ENCODE measurements around the gene CHN1. TPM values are rescaled to one million over a fixed set of nuclear protein-coding genes. Genes with fewer than 3 reads are reported as not detected.

CHN1 gene
- total RNA-seq, 1 donor from 2014 or later: 26.3 TPM

DNA sequence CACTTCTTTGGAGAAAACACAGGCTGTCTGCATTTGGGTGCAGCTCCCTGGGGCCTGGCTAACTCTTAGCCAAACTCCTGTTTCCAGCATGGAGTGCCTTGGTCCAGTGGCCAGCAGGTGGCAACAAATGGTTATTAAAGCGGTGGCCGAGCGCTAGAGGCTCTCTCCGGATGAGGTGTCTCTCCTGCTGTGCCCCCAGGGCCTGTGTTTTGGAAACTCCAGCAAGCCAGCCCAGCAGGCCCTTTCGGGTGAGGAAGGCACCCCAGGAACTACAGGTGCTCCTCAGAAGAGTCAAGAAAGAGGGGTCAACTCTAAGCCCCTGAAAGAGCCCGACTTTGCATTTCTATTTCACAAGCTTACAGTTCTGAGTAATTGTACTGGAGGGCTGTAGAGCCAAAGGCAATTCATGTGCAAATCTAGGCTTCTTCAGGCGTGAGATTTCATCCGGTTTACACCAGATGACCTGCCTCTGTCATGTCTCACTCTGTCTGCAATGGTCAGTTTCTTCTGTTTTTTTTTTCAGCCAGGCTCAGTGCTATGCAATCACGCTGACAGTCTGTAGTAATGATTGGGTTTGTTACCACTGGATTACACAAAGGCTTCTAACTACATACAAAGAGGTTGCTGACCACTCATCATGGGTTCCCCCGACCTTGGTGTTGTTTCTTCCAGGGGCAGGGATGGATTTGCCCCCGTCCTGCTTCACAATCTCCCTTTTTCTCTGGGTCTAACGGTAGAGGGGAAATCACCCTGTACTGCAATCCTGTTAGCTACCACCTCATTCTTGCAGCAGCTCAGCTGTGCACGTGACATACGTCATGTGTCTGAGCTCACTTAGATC is 233.3 kb downstream of the CHN1 start:
- no peak overlapping the region for H3K27ac Mint-ChIP-seq (ENCODE audit: unreplicated experiment)
- DNase-seq (ENCODE audit: low spot score): peak; percentile 78
- TF ChIP-seq, protein P1, sequence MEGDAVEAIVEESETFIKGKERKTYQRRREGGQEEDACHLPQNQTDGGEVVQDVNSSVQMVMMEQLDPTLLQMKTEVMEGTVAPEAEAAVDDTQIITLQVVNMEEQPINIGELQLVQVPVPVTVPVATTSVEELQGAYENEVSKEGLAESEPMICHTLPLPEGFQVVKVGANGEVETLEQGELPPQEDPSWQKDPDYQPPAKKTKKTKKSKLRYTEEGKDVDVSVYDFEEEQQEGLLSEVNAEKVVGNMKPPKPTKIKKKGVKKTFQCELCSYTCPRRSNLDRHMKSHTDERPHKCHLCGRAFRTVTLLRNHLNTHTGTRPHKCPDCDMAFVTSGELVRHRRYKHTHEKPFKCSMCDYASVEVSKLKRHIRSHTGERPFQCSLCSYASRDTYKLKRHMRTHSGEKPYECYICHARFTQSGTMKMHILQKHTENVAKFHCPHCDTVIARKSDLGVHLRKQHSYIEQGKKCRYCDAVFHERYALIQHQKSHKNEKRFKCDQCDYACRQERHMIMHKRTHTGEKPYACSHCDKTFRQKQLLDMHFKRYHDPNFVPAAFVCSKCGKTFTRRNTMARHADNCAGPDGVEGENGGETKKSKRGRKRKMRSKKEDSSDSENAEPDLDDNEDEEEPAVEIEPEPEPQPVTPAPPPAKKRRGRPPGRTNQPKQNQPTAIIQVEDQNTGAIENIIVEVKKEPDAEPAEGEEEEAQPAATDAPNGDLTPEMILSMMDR (IDR thresholded peaks at IDR 0.05; ENCODE audit: unreplicated experiment): peak; percentile 67
- peaks cover 19% of the 10 kb centered on the region for H3K4me1 Mint-ChIP-seq (ENCODE audit: unreplicated experiment)
- H3K36me3 Mint-ChIP-seq (ENCODE audit: low read depth, unreplicated experiment): no peaks in the 10 kb centered on the region
- H3K27me3 Mint-ChIP-seq (ENCODE audit: unreplicated experiment): no peaks in the 10 kb centered on the region
- H3K9me3 Mint-ChIP-seq (ENCODE audit: unreplicated experiment): no peaks in the 10 kb centered on the region
- no peak overlapping the region for H3K4me3 Mint-ChIP-seq (ENCODE audit: unreplicated experiment)

DNA sequence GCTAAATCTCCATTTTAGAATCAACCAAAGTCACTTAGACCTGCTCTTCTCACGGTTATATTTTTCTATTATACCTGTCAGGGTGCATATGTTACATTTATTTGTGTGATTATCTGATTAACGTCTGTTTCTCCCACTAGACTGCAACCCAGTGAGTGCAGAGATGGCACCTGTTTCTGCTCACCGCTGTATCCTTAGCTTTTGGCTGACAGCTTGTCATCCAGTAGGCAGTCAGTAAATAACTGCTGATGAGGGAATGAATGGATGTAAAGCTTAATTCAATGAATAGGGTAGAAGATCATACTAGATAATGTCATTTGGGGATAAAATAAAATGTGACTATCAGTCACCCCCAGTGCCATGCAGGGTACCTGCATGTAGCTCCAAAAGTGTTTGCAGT is 234.0 kb downstream of the CHN1 start:
- no peaks in the 10 kb centered on the region for H3K27me3 Mint-ChIP-seq (ENCODE audit: unreplicated experiment)
- no peak overlapping the region for H3K27ac Mint-ChIP-seq (ENCODE audit: unreplicated experiment)
- H3K4me1 Mint-ChIP-seq (ENCODE audit: unreplicated experiment): peaks cover 13% of the 10 kb centered on the region
- H3K4me3 Mint-ChIP-seq (ENCODE audit: unreplicated experiment): no peak overlapping the region
- TF ChIP-seq, protein P1 (IDR thresholded peaks at IDR 0.05; ENCODE audit: unreplicated experiment): no peak
- H3K36me3 Mint-ChIP-seq (ENCODE audit: low read depth, unreplicated experiment): no peaks in the 10 kb centered on the region
- no peak for DNase-seq (ENCODE audit: low spot score)
- H3K9me3 Mint-ChIP-seq (ENCODE audit: unreplicated experiment): no peaks in the 10 kb centered on the region

DNA sequence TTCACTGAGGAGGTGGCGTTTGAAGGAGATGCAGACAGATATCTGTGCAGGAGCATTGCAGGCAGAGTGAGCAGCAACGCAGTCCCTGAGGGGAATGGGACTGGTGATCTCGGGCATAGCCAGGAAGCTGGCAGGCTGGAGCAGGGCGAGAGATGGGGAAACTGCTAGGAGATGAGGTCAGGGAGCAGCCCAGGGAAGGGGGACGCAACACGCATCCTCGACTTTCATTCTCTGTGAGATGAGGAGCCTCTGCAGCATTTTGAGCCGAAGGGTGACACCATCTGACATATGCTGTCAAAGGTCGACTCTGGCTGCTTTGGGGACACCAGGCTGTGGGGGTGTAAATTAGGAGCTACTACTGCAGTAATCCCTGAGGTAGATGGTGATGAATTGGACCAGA is 236.6 kb downstream of the CHN1 start:
- H3K9me3 Mint-ChIP-seq (ENCODE audit: unreplicated experiment): no peaks in the 10 kb centered on the region
- H3K27ac Mint-ChIP-seq (ENCODE audit: unreplicated experiment): no peak overlapping the region
- no peak overlapping the region for H3K4me3 Mint-ChIP-seq (ENCODE audit: unreplicated experiment)
- DNase-seq (ENCODE audit: low spot score): no peak
- no peaks in the 10 kb centered on the region for H3K27me3 Mint-ChIP-seq (ENCODE audit: unreplicated experiment)
- TF ChIP-seq, protein P1 (IDR thresholded peaks at IDR 0.05; ENCODE audit: unreplicated experiment): no peak
- H3K4me1 Mint-ChIP-seq (ENCODE audit: unreplicated experiment): peaks cover 5% of the 10 kb centered on the region
- no peaks in the 10 kb centered on the region for H3K36me3 Mint-ChIP-seq (ENCODE audit: low read depth, unreplicated experiment)

DNA sequence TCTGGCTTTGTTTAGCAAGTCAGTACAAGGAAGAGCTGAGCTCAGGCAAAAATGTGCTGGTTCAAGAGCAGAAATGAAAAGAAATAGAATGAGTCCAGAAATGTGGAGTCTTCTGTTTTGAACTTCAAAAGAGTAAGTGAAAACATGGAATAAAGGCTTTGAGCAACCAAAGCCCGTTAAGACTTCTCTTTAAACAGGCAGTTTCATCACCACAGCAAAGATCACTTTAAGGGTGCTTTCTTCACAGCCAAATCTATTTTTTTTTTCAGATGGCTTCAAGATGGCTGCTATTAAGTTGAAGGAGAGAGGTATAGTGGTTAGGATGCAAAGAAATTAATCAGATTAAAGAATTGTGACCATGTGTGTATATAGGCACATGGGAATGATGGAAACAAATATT is 238.9 kb downstream of the CHN1 start:
- DNase-seq (ENCODE audit: low spot score): no peak
- peaks cover 4% of the 10 kb centered on the region for H3K4me1 Mint-ChIP-seq (ENCODE audit: unreplicated experiment)
- H3K27ac Mint-ChIP-seq (ENCODE audit: unreplicated experiment): no peak overlapping the region
- H3K4me3 Mint-ChIP-seq (ENCODE audit: unreplicated experiment): no peak overlapping the region
- H3K9me3 Mint-ChIP-seq (ENCODE audit: unreplicated experiment): no peaks in the 10 kb centered on the region
- no peaks in the 10 kb centered on the region for H3K36me3 Mint-ChIP-seq (ENCODE audit: low read depth, unreplicated experiment)
- TF ChIP-seq, protein P1 (IDR thresholded peaks at IDR 0.05; ENCODE audit: unreplicated experiment): no peak
- no peaks in the 10 kb centered on the region for H3K27me3 Mint-ChIP-seq (ENCODE audit: unreplicated experiment)

DNA sequence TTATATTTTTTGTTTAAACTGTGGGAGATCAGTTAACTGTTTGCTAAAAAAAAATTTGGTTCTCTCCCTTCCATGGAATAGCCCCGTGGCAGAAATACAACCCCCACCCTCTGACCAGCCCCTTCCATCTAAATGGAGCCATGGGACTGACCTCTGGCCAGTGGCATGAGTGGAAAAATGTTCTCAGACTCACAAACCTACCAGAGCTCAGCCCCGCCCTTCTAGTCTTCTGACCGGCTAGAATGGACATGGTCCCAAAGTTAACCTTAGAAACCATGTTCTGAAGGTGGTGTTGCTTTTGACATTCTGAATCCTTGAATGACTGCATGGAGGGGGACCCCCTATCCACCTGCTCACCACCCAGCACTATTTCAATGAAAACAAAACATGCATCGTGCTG is 239.6 kb downstream of the CHN1 start:
- TF ChIP-seq, protein P1 (IDR thresholded peaks at IDR 0.05; ENCODE audit: unreplicated experiment): no peak
- H3K4me1 Mint-ChIP-seq (ENCODE audit: unreplicated experiment): peaks cover 4% of the 10 kb centered on the region
- no peak overlapping the region for H3K27ac Mint-ChIP-seq (ENCODE audit: unreplicated experiment)
- no peaks in the 10 kb centered on the region for H3K27me3 Mint-ChIP-seq (ENCODE audit: unreplicated experiment)
- H3K36me3 Mint-ChIP-seq (ENCODE audit: low read depth, unreplicated experiment): no peaks in the 10 kb centered on the region
- no peak for DNase-seq (ENCODE audit: low spot score)
- H3K9me3 Mint-ChIP-seq (ENCODE audit: unreplicated experiment): no peaks in the 10 kb centered on the region
- no peak overlapping the region for H3K4me3 Mint-ChIP-seq (ENCODE audit: unreplicated experiment)
